Fibroblast of lung (primary cell): ENCODE measurements around the gene CMTR1. TPM values are rescaled to one million over a fixed set of nuclear protein-coding genes. Genes with fewer than 3 reads are reported as not detected.

Experiments used
- DNase-seq, 2 donors: peaks; one replicate each; pipeline versions ENCODE4 v3.0.0 to v3.0.0-alpha.2; 2010; ENCODE audit warnings: low read depth in 2 of 2
- H2AFZ ChIP-seq: 2 replicates; pipeline ENCODE4 v1.5.1; 2012; ENCODE audit warnings: low read length, control low read depth, inconsistent platforms
- H3K27ac ChIP-seq: 2 replicates; pipeline ENCODE4 v1.5.1; 2011; ENCODE audit warnings: low read length, control low read depth; ENCODE audit not compliant: insufficient read depth
- H3K27me3 ChIP-seq: 2 replicates; pipeline ENCODE4 v1.5.1; 2011; ENCODE audit warnings: mild to moderate bottlenecking, low read length; ENCODE audit not compliant: control insufficient read depth, insufficient read depth
- H3K36me3 ChIP-seq: 2 replicates; pipeline ENCODE4 v1.5.1; 2011; ENCODE audit warnings: low read length; ENCODE audit not compliant: control insufficient read depth, insufficient read depth
- H3K4me1 ChIP-seq: 2 replicates; pipeline ENCODE4 v1.5.1; 2011; ENCODE audit warnings: low read length; ENCODE audit not compliant: control insufficient read depth, insufficient read depth; ENCODE audit errors: extremely low read depth
- H3K4me2 ChIP-seq: 2 replicates; pipeline ENCODE4 v1.5.1; 2011; ENCODE audit warnings: low read length, control low read depth; ENCODE audit not compliant: insufficient read depth; ENCODE audit errors: extremely low read depth
- H3K4me3 ChIP-seq, 4 experiments: fragments of 200-600 bp in 1 of 4; sonication (generic) in 1 of 4; replicated peaks in 1 of 4; 2 replicates each; pipeline ENCODE4 v1.5.1; 2011 to 2016; ENCODE audit warnings: low read length in 4 of 4, low read depth in 3 of 4, mild to moderate bottlenecking in 3 of 4, control low read depth in 2 of 4, inconsistent platforms in 1 of 4, mixed read lengths in 1 of 4; ENCODE audit not compliant: insufficient read depth in 1 of 4; ENCODE audit errors: control extremely low read depth in 1 of 4
- H3K79me2 ChIP-seq: 2 replicates; pipeline ENCODE4 v1.5.1; 2012; ENCODE audit warnings: mild to moderate bottlenecking, low read length, inconsistent platforms; ENCODE audit not compliant: control insufficient read depth, insufficient read depth
- H3K9ac ChIP-seq: 2 replicates; pipeline ENCODE4 v1.5.1; 2011; ENCODE audit warnings: mild to moderate bottlenecking, low read length, control low read depth; ENCODE audit not compliant: insufficient read depth
- H3K9me3 ChIP-seq: 2 replicates; pipeline ENCODE4 v1.5.1; 2012; ENCODE audit warnings: low read depth, low read length; ENCODE audit not compliant: control insufficient read depth, insufficient read depth
- H4K20me1 ChIP-seq: 2 replicates; pipeline ENCODE4 v1.5.1; 2011; ENCODE audit warnings: low read length; ENCODE audit not compliant: control insufficient read depth, insufficient read depth; ENCODE audit errors: extremely low read depth
- EZH2 ChIP-seq: IDR thresholded peaks from 2 replicates; pipeline ENCODE4 v1.5.1; 2012; ENCODE audit warnings: low read length, control low read depth, mild to moderate bottlenecking; ENCODE audit errors: missing control alignments
- polyA plus RNA-seq, 2 donors: library from polyadenylated mRNA; depleted of rRNA in 1 of 2; stranded (reverse) in 1 of 2; unstranded in 1 of 2; fragments of >200 nt; gene quantifications; 2 replicates each; pipeline ENCODE4 v1.2.1, GENCODE V29; 2011 to 2012; ENCODE audit warnings: missing spikeins in 1 of 2
- total RNA-seq: library from RNA; depleted of rRNA; stranded (reverse); fragments of >200 nt; gene quantifications from 2 replicates; pipeline ENCODE4 v1.2.1, GENCODE V29; 2014
- TF ChIP-seq, protein P1 (sequence below), 2 donors: IDR thresholded peaks in 1 of 2; conservative IDR thresholded peaks in 1 of 2; 1 replicate in 1 of 2; 2 replicates in 1 of 2; pipeline ENCODE4 v1.5.1; 2011 to 2012; ENCODE audit warnings: low read length in 2 of 2, control low read depth in 1 of 2, inconsistent platforms in 1 of 2, low read depth in 1 of 2, mild to moderate bottlenecking in 1 of 2

Gene CMTR1
- total and polyA plus RNA-seq, 2 donors (not counting 1 experiment from before 2014, with no cell fraction given): 27.0 to 44.8 TPM

GRCh38 chr6:37493661-37493995, 60.6 kb downstream of the CMTR1 start:
- no peak overlapping the region for H3K27ac ChIP-seq
- no peak overlapping the region for H2AFZ ChIP-seq
- H3K27me3 ChIP-seq: no peaks in the 10 kb centered on the region
- no peak overlapping the region for H3K4me2 ChIP-seq
- H3K36me3 ChIP-seq: no peaks in the 10 kb centered on the region
- no peak for DNase-seq
- no peaks in the 10 kb centered on the region for H3K4me1 ChIP-seq
- no peaks in the 10 kb centered on the region for H3K79me2 ChIP-seq
- no peak overlapping the region for H3K4me3 ChIP-seq
- H3K9ac ChIP-seq: no peak overlapping the region
- no peaks in the 10 kb centered on the region for H3K9me3 ChIP-seq
- H4K20me1 ChIP-seq: no peaks in the 10 kb centered on the region
- no peak for TF ChIP-seq EZH2

- no peak overlapping the region for H3K27ac ChIP-seq
- no peak overlapping the region for H2AFZ ChIP-seq
- H3K9ac ChIP-seq: no peak overlapping the region
- no peaks in the 10 kb centered on the region for H3K36me3 ChIP-seq
- no peaks in the 10 kb centered on the region for H4K20me1 ChIP-seq
- H3K4me3 ChIP-seq: no peak overlapping the region
- no peaks in the 10 kb centered on the region for H3K27me3 ChIP-seq
- H3K9me3 ChIP-seq: no peaks in the 10 kb centered on the region
- TF ChIP-seq EZH2: no peak
- TF ChIP-seq, protein P1, sequence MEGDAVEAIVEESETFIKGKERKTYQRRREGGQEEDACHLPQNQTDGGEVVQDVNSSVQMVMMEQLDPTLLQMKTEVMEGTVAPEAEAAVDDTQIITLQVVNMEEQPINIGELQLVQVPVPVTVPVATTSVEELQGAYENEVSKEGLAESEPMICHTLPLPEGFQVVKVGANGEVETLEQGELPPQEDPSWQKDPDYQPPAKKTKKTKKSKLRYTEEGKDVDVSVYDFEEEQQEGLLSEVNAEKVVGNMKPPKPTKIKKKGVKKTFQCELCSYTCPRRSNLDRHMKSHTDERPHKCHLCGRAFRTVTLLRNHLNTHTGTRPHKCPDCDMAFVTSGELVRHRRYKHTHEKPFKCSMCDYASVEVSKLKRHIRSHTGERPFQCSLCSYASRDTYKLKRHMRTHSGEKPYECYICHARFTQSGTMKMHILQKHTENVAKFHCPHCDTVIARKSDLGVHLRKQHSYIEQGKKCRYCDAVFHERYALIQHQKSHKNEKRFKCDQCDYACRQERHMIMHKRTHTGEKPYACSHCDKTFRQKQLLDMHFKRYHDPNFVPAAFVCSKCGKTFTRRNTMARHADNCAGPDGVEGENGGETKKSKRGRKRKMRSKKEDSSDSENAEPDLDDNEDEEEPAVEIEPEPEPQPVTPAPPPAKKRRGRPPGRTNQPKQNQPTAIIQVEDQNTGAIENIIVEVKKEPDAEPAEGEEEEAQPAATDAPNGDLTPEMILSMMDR (conservative IDR thresholded peaks at IDR 0.05 in 1 of 2, IDR thresholded peaks at IDR 0.05 in 1 of 2; ENCODE audit: low read depth in 1 of 2, low read length in 2 of 2): no peak
- no peaks in the 10 kb centered on the region for H3K4me1 ChIP-seq
- no peak overlapping the region for H3K4me2 ChIP-seq
- H3K79me2 ChIP-seq: no peaks in the 10 kb centered on the region
- no peak for DNase-seq
Measured at GRCh38 chr6:37495244-37495934, 62.4 kb downstream of the CMTR1 start.

DNA sequence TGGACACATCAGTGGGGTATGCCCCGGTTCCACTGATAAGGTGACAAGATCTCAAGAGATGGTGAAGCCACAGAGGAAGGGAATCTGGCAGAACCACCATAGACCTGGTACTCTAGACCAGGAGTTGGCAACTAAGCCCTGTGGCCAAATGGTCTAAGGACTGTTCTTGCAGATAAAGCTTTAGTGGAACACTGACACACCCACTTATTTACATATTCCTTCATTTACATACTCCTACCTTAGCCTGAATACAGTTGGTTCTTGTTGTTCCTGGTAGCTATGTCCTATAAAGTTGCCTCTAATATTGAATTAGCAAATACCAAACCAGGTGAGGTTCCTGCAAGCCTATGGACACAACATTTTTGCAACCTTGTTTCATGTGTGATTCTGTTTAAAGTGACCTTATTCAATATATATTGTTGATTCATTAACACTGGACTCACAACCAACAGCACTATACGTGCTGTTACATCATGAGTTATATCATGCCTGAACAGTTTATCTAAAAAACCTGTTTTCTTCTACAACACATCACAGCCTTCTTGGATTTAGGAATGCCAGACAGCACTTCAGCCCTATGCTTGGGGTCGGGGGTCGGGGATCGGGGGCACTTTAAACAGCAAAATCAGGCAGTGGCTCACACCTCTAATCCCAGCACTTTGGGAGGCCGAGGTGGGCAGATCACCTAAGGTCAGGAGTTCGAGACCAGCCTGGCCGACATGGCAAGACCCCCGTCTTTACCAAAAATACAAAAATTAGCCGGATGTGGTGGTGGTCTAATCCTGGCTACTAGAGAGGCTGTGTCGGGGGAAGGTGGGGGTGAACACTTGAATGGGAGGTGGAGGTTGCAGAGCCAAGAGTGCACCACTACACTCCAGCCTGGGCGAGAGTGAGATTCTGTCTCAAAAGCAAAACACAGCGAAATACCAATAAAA, 64.2 kb downstream of the CMTR1 start:
- Histone ChIP-seq H3K4me1 (no peaks in the 10 kb centered on the region), H2AFZ (no peak overlapping the region), H3K79me2 (no peaks in the 10 kb centered on the region), H3K27ac (no peak overlapping the region), H3K4me3 (no peak overlapping the region), H3K4me2 (no peak overlapping the region), H3K27me3 (no peaks in the 10 kb centered on the region), H4K20me1 (no peaks in the 10 kb centered on the region), H3K9me3 (no peaks in the 10 kb centered on the region), H3K9ac (no peak overlapping the region), H3K36me3 (no peaks in the 10 kb centered on the region)
- no peak for TF ChIP-seq EZH2
- TF ChIP-seq, protein P1 (conservative IDR thresholded peaks at IDR 0.05 in 1 of 2, IDR thresholded peaks at IDR 0.05 in 1 of 2; ENCODE audit: low read depth in 1 of 2, low read length in 2 of 2): no peak
- DNase-seq: no peak
